GM06990 (cell line): ENCODE results near the gene ZP1.

Source experiments
- DNase-seq: peaks from one replicate; pipeline ENCODE4 v3.0.0-alpha.2; 2011; ENCODE audit not compliant: insufficient read length; ENCODE audit errors: extremely low read depth
- H3K27me3 ChIP-seq: replicated peaks from 2 replicates; pipeline ENCODE4 v1.6.0; 2011; ENCODE audit warnings: low read length; ENCODE audit not compliant: control insufficient read depth, insufficient read depth
- H3K36me3 ChIP-seq: 2 replicates; pipeline ENCODE4 v1.5.1; 2011; ENCODE audit warnings: low read length; ENCODE audit not compliant: control insufficient read depth, insufficient read depth
- H3K4me3 ChIP-seq: replicated peaks from 2 replicates; pipeline ENCODE4 v1.5.1; 2011; ENCODE audit warnings: low read depth, mild to moderate bottlenecking, control low read depth, low read length
- CTCF ChIP-seq: IDR thresholded peaks from 2 replicates; pipeline ENCODE4 v1.5.1; 2011; ENCODE audit warnings: low read length, control low read depth, mild to moderate bottlenecking, inconsistent platforms; ENCODE audit not compliant: insufficient read depth, poor library complexity, severe bottlenecking

ZP1 gene

GRCh38 chr11:60916669-60917206 lies 49.4 kb downstream of the ZP1 start:
- no peak for DNase-seq
- H3K4me3 ChIP-seq, result no peak overlapping the region
- peaks cover 18% of the 10 kb centered on the region for H3K36me3 ChIP-seq
- no peak for TF ChIP-seq CTCF
- H3K27me3 ChIP-seq, result no peaks in the 10 kb centered on the region

- no peak for TF ChIP-seq CTCF
- Histone ChIP-seq H3K36me3 (peaks cover 18% of the 10 kb centered on the region), H3K27me3 (no peaks in the 10 kb centered on the region), H3K4me3 (no peak overlapping the region)
- no peak for DNase-seq
Measured at GRCh38 chr11:60917267-60917666, 49.9 kb downstream of the ZP1 start.

GRCh38 chr11:60918251-60918938 lies 51.1 kb downstream of the ZP1 start:
- Histone ChIP-seq H3K27me3 (no peaks in the 10 kb centered on the region), H3K36me3 (peaks cover 20% of the 10 kb centered on the region), H3K4me3 (no peak overlapping the region)
- no peak for TF ChIP-seq CTCF
- DNase-seq, result no peak

- TF ChIP-seq CTCF, result no peak
- Histone ChIP-seq H3K27me3 (no peaks in the 10 kb centered on the region), H3K36me3 (peaks cover 20% of the 10 kb centered on the region), H3K4me3 (no peak overlapping the region)
- DNase-seq, result no peak
Measured at GRCh38 chr11:60918939-60919265, 51.6 kb downstream of the ZP1 start.

GRCh38 chr11:60919320-60919719 lies 52.0 kb downstream of the ZP1 start:
- Histone ChIP-seq H3K27me3 (no peaks in the 10 kb centered on the region), H3K36me3 (peaks cover 20% of the 10 kb centered on the region), H3K4me3 (no peak overlapping the region)
- DNase-seq, result no peak
- no peak for TF ChIP-seq CTCF

GRCh38 chr11:60919956-60920355 lies 52.6 kb downstream of the ZP1 start:
- no peak for DNase-seq

More at GRCh38 chr11:60919956-60920355, 52.6 kb downstream of the ZP1 start:
- Histone ChIP-seq H3K27me3 (no peaks in the 10 kb centered on the region), H3K36me3 (peaks cover 20% of the 10 kb centered on the region), H3K4me3 (no peak overlapping the region)
- no peak for TF ChIP-seq CTCF
